GM12878 (cell line): Measurements from ENCODE around the gene ZDHHC22. TPM values are rescaled to one million over a fixed set of nuclear protein-coding genes. Genes with fewer than 3 reads are reported as not detected.

Experiments used
- ATAC-seq: fragments of 200-7000 bp; cut with Tn5 transposase; 3 replicates; pipeline ENCODE4 v1.9.1; 2020; ENCODE audit warnings: mild to moderate bottlenecking, moderate library complexity
- BruUV-seq: library from RNA; stranded (reverse); fragments of 400-500 nt; replicated peaks from 2 replicates; lab custom pipeline; 2021; lab: Mats Ljungman, UMichigan
- CTCF ChIA-PET: fragments of 300-600 bp; sonication (Branson Sonifier 250); formaldehyde crosslinking; extraction: SDS; loops from one replicate; lab custom pipeline; 2021; ENCODE audit warnings: inconsistent platforms; lab: Yijun Ruan, JAX
- POLR2A ChIA-PET: fragments of 350-600 bp; formaldehyde crosslinking; extraction: SDS; loops from one replicate; lab custom pipeline; 2021; ENCODE audit warnings: inconsistent platforms; lab: Charles Lee
- RAD21 ChIA-PET: fragments of 300-600 bp; sonication (Branson Sonifier 250); formaldehyde crosslinking; loops from one replicate; lab custom pipeline; 2023; ENCODE audit warnings: antibody characterized with exemption; ENCODE audit not compliant: unreplicated experiment; lab: Charles Lee
- SMC1A ChIA-PET: fragments of 300-600 bp; sonication (Branson Sonifier 250); formaldehyde crosslinking; loops from one replicate; lab custom pipeline; 2023; ENCODE audit not compliant: unreplicated experiment, uncharacterized antibody; lab: Charles Lee
- DNase-seq: peaks from one replicate; pipeline ENCODE4 v3.0.0-alpha.2; 2011; ENCODE audit warnings: low read depth, low spot score
- FAIRE-seq: peaks from 3 replicates; lab custom pipeline; 2011; peaks lifted over from hg19 to GRCh38; lab: Jason Lieb, UNC
- H2AFZ ChIP-seq: 2 replicates; pipeline ENCODE4 v1.6.0; 2011; ENCODE audit warnings: low read depth, low read length, control low read depth; ENCODE audit not compliant: control insufficient read depth
- H3K27ac ChIP-seq: 2 replicates; pipeline ENCODE4 v1.5.1; 2011; ENCODE audit warnings: control low read depth; ENCODE audit not compliant: control insufficient read depth, insufficient read depth
- H3K27me3 ChIP-seq, 2 experiments: replicated peaks in 1 of 2; 2 replicates each; pipeline versions ENCODE4 v1.6.0 to v1.6.1; 2011; ENCODE audit warnings: low read length in 1 of 2; ENCODE audit not compliant: control insufficient read depth in 2 of 2, insufficient read depth in 2 of 2
- H3K36me3 ChIP-seq, 2 experiments: 2 replicates each; pipeline ENCODE4 v1.5.1; 2011; ENCODE audit warnings: low read length in 1 of 2; ENCODE audit not compliant: control insufficient read depth in 2 of 2, insufficient read depth in 2 of 2
- H3K4me1 ChIP-seq: 2 replicates; pipeline ENCODE4 v1.6.1; 2011; ENCODE audit warnings: mild to moderate bottlenecking, low read length, moderate library complexity, mixed read lengths; ENCODE audit not compliant: control insufficient read depth, insufficient read depth
- H3K4me2 ChIP-seq: 2 replicates; pipeline ENCODE4 v1.6.0; 2011; ENCODE audit warnings: control low read depth; ENCODE audit not compliant: control insufficient read depth, insufficient read depth
- H3K4me3 ChIP-seq: fragments of 200-600 bp; sonication (generic); 2 replicates; pipeline ENCODE4 v1.5.1; 2016
- H3K79me2 ChIP-seq: 2 replicates; pipeline ENCODE4 v1.6.0; 2011; ENCODE audit warnings: low read length; ENCODE audit not compliant: control insufficient read depth, insufficient read depth
- H3K9ac ChIP-seq: 2 replicates; pipeline ENCODE4 v1.8.0; 2011; ENCODE audit warnings: low read length, control low read depth, mixed read lengths; ENCODE audit not compliant: control insufficient read depth, insufficient read depth
- H3K9me3 ChIP-seq: replicated peaks from 3 replicates; pipeline ENCODE4 v1.5.1; 2011; ENCODE audit warnings: mild to moderate bottlenecking, low read length; ENCODE audit not compliant: control insufficient read depth, insufficient read depth
- H4K20me1 ChIP-seq: 2 replicates; pipeline ENCODE4 v1.6.0; 2011; ENCODE audit not compliant: control insufficient read depth, insufficient read depth
- ASH2L ChIP-seq: fragments of 300-600, 200-600 bp; sonication (generic); IDR thresholded peaks from 2 replicates; pipeline ENCODE4 v1.6.1; 2017; ENCODE audit warnings: low read depth, mild to moderate bottlenecking, borderline replicate concordance
- RB1 ChIP-seq: fragments of 450-650 bp; formaldehyde crosslinking; IDR thresholded peaks from 2 replicates; pipeline ENCODE4 v1.6.1; 2017; ENCODE audit warnings: mild to moderate bottlenecking, borderline replicate concordance
- TARDBP ChIP-seq: IDR thresholded peaks from 2 replicates; pipeline ENCODE4 v1.6.1; 2016; ENCODE audit warnings: borderline replicate concordance
- WRNIP1 ChIP-seq: IDR thresholded peaks from 2 replicates; pipeline ENCODE4 v1.6.1; 2011; ENCODE audit warnings: low read depth, low read length, improper control_type of control experiment, borderline replicate concordance
- WGBS: methylation state at CpG from one replicate; pipeline ENCODE4 v1.1.6; 2016; ENCODE audit warnings: low lambda C conversion rate; ENCODE audit not compliant: insufficient replicate concordance, insufficient coverage; ENCODE audit errors: missing lambda C conversion rate; 5-methylcytosine and 5-hydroxymethylcytosine counted together
- in situ Hi-C: fragments of 300-500 bp; cut with MboI; formaldehyde crosslinking; loops from 9 replicates; pipeline ENCODE4 v1.14.3; 2018; ENCODE audit warnings: mixed read lengths
- intact Hi-C: fragments of 100-400 bp; cut with micrococcal nuclease; formaldehyde crosslinking; loops from one replicate; pipeline ENCODE4 v1.14.2; 2022; ENCODE audit not compliant: unreplicated experiment
- polyA plus RNA-seq, 11 experiments: library from polyadenylated mRNA; depleted of rRNA in 4 of 11; unstranded in 6 of 11; stranded (reverse) in 5 of 11; fragments of >200 nt; fragmentation: Nextera tagmentation in 4 of 11; fragmentation: Illumina TruSeq in 1 of 11; extraction: Ambion mirVana in 4 of 11; extraction: Trizol in 1 of 11; gene quantifications; 1 replicate in 1 of 11; 2 replicates in 10 of 11; pipeline versions ENCODE4 v1.2.1 to v1.2.3, GENCODE V29; 2011 to 2016; ENCODE audit warnings: inconsistent platforms in 2 of 11, missing spikeins in 2 of 11, low read depth in 1 of 11
- total RNA-seq, 4 experiments: library from RNA; depleted of rRNA in 3 of 4; stranded (reverse); fragments of >200 nt in 3 of 4; fragmentation: Illumina TruSeq in 1 of 4; extraction: Trizol in 1 of 4; gene quantifications; 2 replicates each; pipeline versions ENCODE4 v1.2.1 to v1.2.3, GENCODE V29; 2013 to 2021
- TF ChIP-seq, protein P1 (sequence below): fragments of 450-650 bp; IDR thresholded peaks from 2 replicates; pipeline ENCODE4 v1.6.1; 2017; ENCODE audit warnings: low read depth, mild to moderate bottlenecking, moderate library complexity
- TF ChIP-seq, protein P2 (sequence below): IDR thresholded peaks from 2 replicates; pipeline ENCODE4 v1.6.1; 2011; ENCODE audit warnings: low read depth, low read length, improper control_type of control experiment, borderline replicate concordance
- TF ChIP-seq, protein P3 (sequence below): fragments of 450-650 bp; IDR thresholded peaks from 2 replicates; pipeline ENCODE4 v1.6.1; 2016; ENCODE audit warnings: mild to moderate bottlenecking
- TF ChIP-seq, protein P4 (sequence below): fragments of 450-650 bp; formaldehyde crosslinking; IDR thresholded peaks from 2 replicates; pipeline ENCODE4 v1.5.0; 2022; ENCODE audit warnings: mild to moderate bottlenecking, missing genetic modification characterization
- TF ChIP-seq, protein P5 (sequence below): IDR thresholded peaks from 2 replicates; pipeline ENCODE4 v1.6.1; 2012; ENCODE audit warnings: low read depth, low read length, improper control_type of control experiment

Gene ZDHHC22
- total and polyA plus RNA-seq, 10 of the 15 experiments (the other 5 are each of a cell fraction or from before 2014, with no cell fraction given) = 0.06 TPM; not detected in 9

DNA sequence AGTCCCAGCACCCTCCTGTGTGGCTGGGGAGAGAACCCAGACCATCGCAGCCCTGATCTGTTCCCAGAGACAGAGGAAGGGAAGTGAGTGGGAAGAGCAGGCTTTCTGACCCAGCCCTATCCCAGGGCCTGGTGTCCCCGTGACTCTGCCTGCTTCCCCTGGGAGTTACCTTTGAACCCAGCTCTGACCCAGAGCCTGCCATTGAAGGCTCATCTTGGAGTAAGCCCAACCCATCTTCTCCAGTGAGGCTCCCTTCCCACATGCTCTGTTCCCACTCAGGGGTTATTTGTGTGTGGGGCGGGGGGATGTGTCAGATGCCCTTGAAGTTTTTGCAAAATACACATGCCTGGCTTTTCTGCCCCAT, 46.0 kb upstream of the ZDHHC22 start:
- Histone ChIP-seq H3K36me3 (no peaks in the 10 kb centered on the region), H3K27ac (no peak overlapping the region), H3K4me1 (peaks cover 4% of the 10 kb centered on the region), H3K9me3 (no peaks in the 10 kb centered on the region), H2AFZ (no peak overlapping the region), H3K27me3 (peaks cover 0 to 1% of the 10 kb centered on the region in 2 experiments; a peak in 2 of 4 replicates), H3K9ac (no peak overlapping the region), H3K79me2 (no peaks in the 10 kb centered on the region), H3K4me3 (no peak overlapping the region), H4K20me1 (no peaks in the 10 kb centered on the region), H3K4me2 (no peak overlapping the region)
- TF ChIP-seq ASH2L (no peak), WRNIP1 (no peak), RB1 (no peak), TARDBP (no peak)
- TF ChIP-seq, protein P1, sequence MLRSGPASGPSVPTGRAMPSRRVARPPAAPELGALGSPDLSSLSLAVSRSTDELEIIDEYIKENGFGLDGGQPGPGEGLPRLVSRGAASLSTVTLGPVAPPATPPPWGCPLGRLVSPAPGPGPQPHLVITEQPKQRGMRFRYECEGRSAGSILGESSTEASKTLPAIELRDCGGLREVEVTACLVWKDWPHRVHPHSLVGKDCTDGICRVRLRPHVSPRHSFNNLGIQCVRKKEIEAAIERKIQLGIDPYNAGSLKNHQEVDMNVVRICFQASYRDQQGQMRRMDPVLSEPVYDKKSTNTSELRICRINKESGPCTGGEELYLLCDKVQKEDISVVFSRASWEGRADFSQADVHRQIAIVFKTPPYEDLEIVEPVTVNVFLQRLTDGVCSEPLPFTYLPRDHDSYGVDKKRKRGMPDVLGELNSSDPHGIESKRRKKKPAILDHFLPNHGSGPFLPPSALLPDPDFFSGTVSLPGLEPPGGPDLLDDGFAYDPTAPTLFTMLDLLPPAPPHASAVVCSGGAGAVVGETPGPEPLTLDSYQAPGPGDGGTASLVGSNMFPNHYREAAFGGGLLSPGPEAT = no peak
- TF ChIP-seq, protein P2, sequence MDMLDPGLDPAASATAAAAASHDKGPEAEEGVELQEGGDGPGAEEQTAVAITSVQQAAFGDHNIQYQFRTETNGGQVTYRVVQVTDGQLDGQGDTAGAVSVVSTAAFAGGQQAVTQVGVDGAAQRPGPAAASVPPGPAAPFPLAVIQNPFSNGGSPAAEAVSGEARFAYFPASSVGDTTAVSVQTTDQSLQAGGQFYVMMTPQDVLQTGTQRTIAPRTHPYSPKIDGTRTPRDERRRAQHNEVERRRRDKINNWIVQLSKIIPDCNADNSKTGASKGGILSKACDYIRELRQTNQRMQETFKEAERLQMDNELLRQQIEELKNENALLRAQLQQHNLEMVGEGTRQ = no peak
- TF ChIP-seq, protein P3, sequence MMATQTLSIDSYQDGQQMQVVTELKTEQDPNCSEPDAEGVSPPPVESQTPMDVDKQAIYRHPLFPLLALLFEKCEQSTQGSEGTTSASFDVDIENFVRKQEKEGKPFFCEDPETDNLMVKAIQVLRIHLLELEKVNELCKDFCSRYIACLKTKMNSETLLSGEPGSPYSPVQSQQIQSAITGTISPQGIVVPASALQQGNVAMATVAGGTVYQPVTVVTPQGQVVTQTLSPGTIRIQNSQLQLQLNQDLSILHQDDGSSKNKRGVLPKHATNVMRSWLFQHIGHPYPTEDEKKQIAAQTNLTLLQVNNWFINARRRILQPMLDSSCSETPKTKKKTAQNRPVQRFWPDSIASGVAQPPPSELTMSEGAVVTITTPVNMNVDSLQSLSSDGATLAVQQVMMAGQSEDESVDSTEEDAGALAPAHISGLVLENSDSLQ = no peak
- TF ChIP-seq, protein P4, sequence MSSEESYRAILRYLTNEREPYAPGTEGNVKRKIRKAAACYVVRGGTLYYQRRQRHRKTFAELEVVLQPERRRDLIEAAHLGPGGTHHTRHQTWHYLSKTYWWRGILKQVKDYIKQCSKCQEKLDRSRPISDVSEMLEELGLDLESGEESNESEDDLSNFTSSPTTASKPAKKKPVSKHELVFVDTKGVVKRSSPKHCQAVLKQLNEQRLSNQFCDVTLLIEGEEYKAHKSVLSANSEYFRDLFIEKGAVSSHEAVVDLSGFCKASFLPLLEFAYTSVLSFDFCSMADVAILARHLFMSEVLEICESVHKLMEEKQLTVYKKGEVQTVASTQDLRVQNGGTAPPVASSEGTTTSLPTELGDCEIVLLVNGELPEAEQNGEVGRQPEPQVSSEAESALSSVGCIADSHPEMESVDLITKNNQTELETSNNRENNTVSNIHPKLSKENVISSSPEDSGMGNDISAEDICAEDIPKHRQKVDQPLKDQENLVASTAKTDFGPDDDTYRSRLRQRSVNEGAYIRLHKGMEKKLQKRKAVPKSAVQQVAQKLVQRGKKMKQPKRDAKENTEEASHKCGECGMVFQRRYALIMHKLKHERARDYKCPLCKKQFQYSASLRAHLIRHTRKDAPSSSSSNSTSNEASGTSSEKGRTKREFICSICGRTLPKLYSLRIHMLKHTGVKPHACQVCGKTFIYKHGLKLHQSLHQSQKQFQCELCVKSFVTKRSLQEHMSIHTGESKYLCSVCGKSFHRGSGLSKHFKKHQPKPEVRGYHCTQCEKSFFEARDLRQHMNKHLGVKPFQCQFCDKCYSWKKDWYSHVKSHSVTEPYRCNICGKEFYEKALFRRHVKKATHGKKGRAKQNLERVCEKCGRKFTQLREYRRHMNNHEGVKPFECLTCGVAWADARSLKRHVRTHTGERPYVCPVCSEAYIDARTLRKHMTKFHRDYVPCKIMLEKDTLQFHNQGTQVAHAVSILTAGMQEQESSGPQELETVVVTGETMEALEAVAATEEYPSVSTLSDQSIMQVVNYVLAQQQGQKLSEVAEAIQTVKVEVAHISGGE (CRISPR knock-in tag) = no peak
- TF ChIP-seq, protein P5, sequence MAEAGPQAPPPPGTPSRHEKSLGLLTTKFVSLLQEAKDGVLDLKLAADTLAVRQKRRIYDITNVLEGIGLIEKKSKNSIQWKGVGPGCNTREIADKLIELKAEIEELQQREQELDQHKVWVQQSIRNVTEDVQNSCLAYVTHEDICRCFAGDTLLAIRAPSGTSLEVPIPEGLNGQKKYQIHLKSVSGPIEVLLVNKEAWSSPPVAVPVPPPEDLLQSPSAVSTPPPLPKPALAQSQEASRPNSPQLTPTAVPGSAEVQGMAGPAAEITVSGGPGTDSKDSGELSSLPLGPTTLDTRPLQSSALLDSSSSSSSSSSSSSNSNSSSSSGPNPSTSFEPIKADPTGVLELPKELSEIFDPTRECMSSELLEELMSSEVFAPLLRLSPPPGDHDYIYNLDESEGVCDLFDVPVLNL = no peak
- ChIA-PET SMC1A (interaction anchor here (0.6 kb wide), 1 partner anchor 228 kb away, joined by 3 read pairs; no protein-coding TSS in a partner anchor), CTCF (interaction anchor here (1.2 kb wide), 1 partner anchor 26 kb away, joined by 4 read pairs; no protein-coding TSS in a partner anchor), RAD21 (no interaction called here), POLR2A (no interaction called here)
- intact Hi-C loops = no loop called here
- no TSS peak for BruUV-seq
- ATAC-seq = no peak
- FAIRE-seq = no peak
- 24% methylated on average over 3 of the region's 3 CpGs for WGBS
- DNase-seq = no peak
- in situ Hi-C loops = no loop called here
